ENCODE data around the gene SDC3.

SDC3 gene

GRCh38 chr1:30855686-30856259, 52.8 kb downstream of the SDC3 start:
- Mint-ChIP-seq H3K9me3 (no peaks in the 10 kb centered on the region), H3K4me1 (peaks cover 25% of the 10 kb centered on the region), H3K4me3 (no peak overlapping the region), H3K36me3 (ENCODE audit: low read depth) (no peaks in the 10 kb centered on the region), H3K27ac (no peak overlapping the region), H3K27me3 (ENCODE audit: low read depth) (peaks cover 31% of the 10 kb centered on the region)
- TF ChIP-seq CTCF (IDR thresholded peaks at IDR 0.05; ENCODE audit: unreplicated experiment in 3 of 3): no peak

- no peaks in the 10 kb centered on the region for H3K36me3 Mint-ChIP-seq (ENCODE audit: low read depth)
- peaks cover 45% of the 10 kb centered on the region for H3K27me3 Mint-ChIP-seq (ENCODE audit: low read depth)
- H3K4me3 Mint-ChIP-seq: no peak overlapping the region
- H3K9me3 Mint-ChIP-seq: no peaks in the 10 kb centered on the region
- no peak overlapping the region for H3K27ac Mint-ChIP-seq
- TF ChIP-seq CTCF (IDR thresholded peaks at IDR 0.05; ENCODE audit: unreplicated experiment in 3 of 3): no peak
- peaks cover 13% of the 10 kb centered on the region for H3K4me1 Mint-ChIP-seq
These were observed 55.2 kb downstream of the SDC3 start for GRCh38 chr1:30853350-30853749.

- no peaks in the 10 kb centered on the region for H3K9me3 Mint-ChIP-seq
- no peaks in the 10 kb centered on the region for H3K36me3 Mint-ChIP-seq (ENCODE audit: low read depth)
- H3K4me3 Mint-ChIP-seq: no peak overlapping the region
- H3K27me3 Mint-ChIP-seq (ENCODE audit: low read depth): peaks cover 43% of the 10 kb centered on the region
- peaks cover 12% of the 10 kb centered on the region for H3K4me1 Mint-ChIP-seq
- TF ChIP-seq CTCF (IDR thresholded peaks at IDR 0.05; ENCODE audit: unreplicated experiment in 3 of 3): no peak
- H3K27ac Mint-ChIP-seq: no peak overlapping the region
These were observed 56.5 kb downstream of the SDC3 start for GRCh38 chr1:30852026-30852425.

GRCh38 chr1:30851286-30851685, 57.3 kb downstream of the SDC3 start:
- H3K27ac Mint-ChIP-seq: no peak overlapping the region
- no peaks in the 10 kb centered on the region for H3K9me3 Mint-ChIP-seq
- H3K4me1 Mint-ChIP-seq: peaks cover 7% of the 10 kb centered on the region
- peaks cover 43% of the 10 kb centered on the region for H3K27me3 Mint-ChIP-seq (ENCODE audit: low read depth)
- TF ChIP-seq CTCF (IDR thresholded peaks at IDR 0.05; ENCODE audit: unreplicated experiment in 3 of 3): no peak
- H3K36me3 Mint-ChIP-seq (ENCODE audit: low read depth): no peaks in the 10 kb centered on the region
- H3K4me3 Mint-ChIP-seq: no peak overlapping the region

GRCh38 chr1:30850607-30851006, 58.0 kb downstream of the SDC3 start:
- H3K9me3 Mint-ChIP-seq: no peaks in the 10 kb centered on the region
- H3K27me3 Mint-ChIP-seq (ENCODE audit: low read depth): peaks cover 43% of the 10 kb centered on the region
- H3K4me1 Mint-ChIP-seq: peaks cover 7% of the 10 kb centered on the region
- no peak overlapping the region for H3K27ac Mint-ChIP-seq
- no peak for TF ChIP-seq CTCF (IDR thresholded peaks at IDR 0.05; ENCODE audit: unreplicated experiment in 3 of 3)
- no peak overlapping the region for H3K4me3 Mint-ChIP-seq
- H3K36me3 Mint-ChIP-seq (ENCODE audit: low read depth): no peaks in the 10 kb centered on the region

- Mint-ChIP-seq H3K27me3 (ENCODE audit: low read depth) (peaks cover 50% of the 10 kb centered on the region), H3K36me3 (ENCODE audit: low read depth) (no peaks in the 10 kb centered on the region), H3K27ac (no peak overlapping the region), H3K9me3 (no peaks in the 10 kb centered on the region), H3K4me3 (no peak overlapping the region), H3K4me1 (no peaks in the 10 kb centered on the region)
- no peak for TF ChIP-seq CTCF (IDR thresholded peaks at IDR 0.05; ENCODE audit: unreplicated experiment in 3 of 3)
These were observed 60.4 kb downstream of the SDC3 start for GRCh38 chr1:30848130-30848529.

All from nephron (organoid).